TTC549 (cell line): ENCODE results near the gene TMEM150A.
"Not testable (repeated sequence)": the region's sequence is repeated elsewhere in the genome, so short reads cannot be mapped to it uniquely, and the experiment has no call there.

ENCODE experiments used
- FAIRE-seq: peaks from 2 replicates; lab custom pipeline; 2012; peaks lifted over from hg19 to GRCh38; lab: Jason Lieb, UNC

The TMEM150A gene

GRCh38 chr2:85564144-85564563 is 38.3 kb downstream of the TMEM150A start:
- no peak for FAIRE-seq

- peak; percentile 61 for FAIRE-seq
Measured at GRCh38 chr2:85561280-85562212, 41.0 kb downstream of the TMEM150A start, which contains the start of gene GGCX. TSS of gene GGCX (minus strand) at chr2:85561493. CDS start at chr2:85561428, 65 bp downstream.

GRCh38 chr2:85560812-85561279 is 41.7 kb downstream of the TMEM150A start:
- no peak for FAIRE-seq

- not testable (repeated sequence) for FAIRE-seq
Measured at GRCh38 chr2:85560403-85560726, 42.1 kb downstream of the TMEM150A start.

- no peak for FAIRE-seq
Measured at GRCh38 chr2:85558160-85558559, 44.3 kb downstream of the TMEM150A start.

- FAIRE-seq: no peak
Measured at GRCh38 chr2:85557130-85557529, 45.4 kb downstream of the TMEM150A start.

- no peak for FAIRE-seq
Measured at GRCh38 chr2:85554980-85555612, 47.4 kb downstream of the TMEM150A start.

- FAIRE-seq: no peak
Measured at GRCh38 chr2:85553184-85553583, 49.3 kb downstream of the TMEM150A start.

GRCh38 chr2:85551698-85552678 is 50.5 kb downstream of the TMEM150A start:
- FAIRE-seq: peak; percentile 53

- no peak for FAIRE-seq
Measured at GRCh38 chr2:85550486-85550885, 52.0 kb downstream of the TMEM150A start.

- FAIRE-seq: no peak
Measured at GRCh38 chr2:85549826-85550225, 52.7 kb downstream of the TMEM150A start.

GRCh38 chr2:85549095-85549494 is 53.4 kb downstream of the TMEM150A start:
- FAIRE-seq: no peak

GRCh38 chr2:85548608-85548900 is 53.9 kb downstream of the TMEM150A start:
- FAIRE-seq: no peak
